Measurements from ENCODE around the gene HEY2. TPM values are rescaled to one million over a fixed set of nuclear protein-coding genes. Genes with fewer than 3 reads are reported as not detected.

HEY2 gene
- total and polyA plus RNA-seq, 2 donors (not counting 1 experiment from before 2014, with no cell fraction given): not detected

DNA sequence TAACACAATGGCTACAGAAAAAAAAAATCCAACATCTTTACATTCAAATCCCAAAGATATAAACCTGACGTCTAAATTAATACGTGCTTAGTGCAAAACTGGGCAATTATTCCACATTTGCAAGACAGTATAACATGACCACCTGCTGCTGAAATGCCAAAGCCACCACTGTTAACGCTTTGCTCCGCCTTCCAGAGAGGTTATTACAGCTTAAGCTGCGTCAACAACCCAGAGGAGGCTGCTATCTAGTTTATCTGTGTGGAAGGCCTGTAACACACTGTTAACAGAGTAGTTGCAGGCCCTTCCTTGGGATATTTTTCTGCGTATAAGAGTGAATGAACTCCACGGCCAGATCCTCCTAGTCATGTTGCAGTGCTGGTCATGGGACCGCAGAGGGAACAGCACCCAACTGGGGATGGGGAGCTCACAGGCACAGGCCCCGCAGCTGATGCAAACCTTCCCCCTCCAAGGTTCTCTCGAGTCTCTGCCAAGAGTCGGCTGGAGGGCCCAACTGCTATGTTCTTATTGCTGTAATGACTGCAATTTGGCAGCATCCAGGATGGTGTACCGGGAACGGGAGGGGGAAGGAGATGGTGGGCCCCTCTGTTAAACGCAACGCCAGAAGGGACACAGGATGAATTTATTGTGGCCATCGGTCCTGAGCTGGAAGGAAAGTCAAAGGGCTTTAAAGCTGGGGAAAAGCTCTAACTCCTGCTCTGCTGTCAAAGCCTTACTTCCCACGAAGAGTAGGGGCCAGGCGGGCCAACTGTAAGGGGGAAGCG lies 40.3 kb downstream of the HEY2 start:
- Histone ChIP-seq H3K9me3 (ENCODE audit: control insufficient read depth, insufficient read depth, low read depth, low read length) (no peaks in the 10 kb centered on the region), H3K27ac (ENCODE audit: insufficient read depth, low read length) (peak overlapping the region; percentile 85), H4K20me1 (ENCODE audit: control insufficient read depth, extremely low read depth, insufficient read depth, low read length) (no peaks in the 10 kb centered on the region), H3K27me3 (ENCODE audit: control insufficient read depth, insufficient read depth, low read length) (no peaks in the 10 kb centered on the region), H3K4me2 (ENCODE audit: extremely low read depth, insufficient read depth, low read length) (peak overlapping the region; percentile 89), H3K79me2 (ENCODE audit: control insufficient read depth, insufficient read depth, low read length) (peaks cover 11% of the 10 kb centered on the region), H3K4me1 (ENCODE audit: control insufficient read depth, extremely low read depth, insufficient read depth, low read length) (peaks cover 20% of the 10 kb centered on the region), H2AFZ (ENCODE audit: low read length) (peak overlapping the region; percentile 90), H3K9ac (ENCODE audit: insufficient read depth, low read length) (peak overlapping the region; percentile 86), H3K4me3 (replicated peaks in 1 of 4; ENCODE audit: control extremely low read depth in 1 of 4, insufficient read depth in 1 of 4, low read depth in 3 of 4, low read length in 4 of 4) (peak overlapping the region; percentile 36 to 84 (median 74)), H3K36me3 (ENCODE audit: control insufficient read depth, insufficient read depth, low read length) (no peaks in the 10 kb centered on the region)
- peak; percentile 50 to 66 for DNase-seq (ENCODE audit: low read depth in 2 of 2)
- TF ChIP-seq EZH2 (IDR thresholded peaks at IDR 0.05; ENCODE audit: low read length, missing control alignments): no peak
- TF ChIP-seq, protein P1, sequence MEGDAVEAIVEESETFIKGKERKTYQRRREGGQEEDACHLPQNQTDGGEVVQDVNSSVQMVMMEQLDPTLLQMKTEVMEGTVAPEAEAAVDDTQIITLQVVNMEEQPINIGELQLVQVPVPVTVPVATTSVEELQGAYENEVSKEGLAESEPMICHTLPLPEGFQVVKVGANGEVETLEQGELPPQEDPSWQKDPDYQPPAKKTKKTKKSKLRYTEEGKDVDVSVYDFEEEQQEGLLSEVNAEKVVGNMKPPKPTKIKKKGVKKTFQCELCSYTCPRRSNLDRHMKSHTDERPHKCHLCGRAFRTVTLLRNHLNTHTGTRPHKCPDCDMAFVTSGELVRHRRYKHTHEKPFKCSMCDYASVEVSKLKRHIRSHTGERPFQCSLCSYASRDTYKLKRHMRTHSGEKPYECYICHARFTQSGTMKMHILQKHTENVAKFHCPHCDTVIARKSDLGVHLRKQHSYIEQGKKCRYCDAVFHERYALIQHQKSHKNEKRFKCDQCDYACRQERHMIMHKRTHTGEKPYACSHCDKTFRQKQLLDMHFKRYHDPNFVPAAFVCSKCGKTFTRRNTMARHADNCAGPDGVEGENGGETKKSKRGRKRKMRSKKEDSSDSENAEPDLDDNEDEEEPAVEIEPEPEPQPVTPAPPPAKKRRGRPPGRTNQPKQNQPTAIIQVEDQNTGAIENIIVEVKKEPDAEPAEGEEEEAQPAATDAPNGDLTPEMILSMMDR (conservative IDR thresholded peaks at IDR 0.05 in 1 of 2, IDR thresholded peaks at IDR 0.05 in 1 of 2; ENCODE audit: low read depth in 1 of 2, low read length in 2 of 2): no peak

DNA sequence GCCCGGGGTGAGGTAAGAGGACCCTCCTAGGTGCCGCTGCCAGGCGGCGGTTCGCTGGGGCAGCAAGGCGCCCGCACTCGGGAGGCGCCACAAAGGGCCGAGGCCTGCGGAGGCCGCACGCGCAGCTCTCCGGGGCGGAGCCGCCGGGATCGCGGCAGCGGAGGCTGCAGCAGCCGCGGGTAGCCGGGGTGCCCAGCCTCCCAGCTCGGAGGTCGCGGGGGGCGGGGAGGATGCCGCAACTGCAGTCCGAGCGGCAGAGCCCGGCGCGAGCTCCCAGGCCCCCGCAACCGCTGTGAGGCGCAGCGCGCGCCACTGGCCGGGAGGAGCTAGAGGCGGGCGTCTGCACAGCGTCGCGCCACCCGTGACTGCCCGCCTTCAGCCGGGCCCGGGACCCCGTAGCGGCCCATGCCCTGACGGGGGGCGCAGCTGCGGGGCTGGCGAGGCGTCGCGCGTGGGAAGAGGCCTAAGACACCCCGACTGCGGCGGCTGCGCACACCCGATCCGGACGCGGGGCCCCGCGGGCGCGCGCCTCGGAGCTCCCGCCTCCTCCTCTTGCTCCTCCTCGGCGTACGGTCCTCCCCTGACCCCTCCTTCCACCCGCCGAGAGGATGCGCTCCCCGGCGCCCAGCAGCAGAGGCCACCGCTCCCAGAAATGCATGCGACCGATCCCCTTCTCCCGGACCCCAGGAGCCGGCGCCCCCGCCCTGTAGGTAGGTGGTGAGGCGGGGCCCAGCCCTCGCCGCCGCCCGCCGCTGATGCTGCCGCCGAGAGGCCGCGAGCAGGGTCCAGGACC lies 41.1 kb downstream of the HEY2 start, which contains the start of gene NCOA7:
TSS of gene NCOA7 (plus strand) at position 603 of the 793 bp plus-strand sequence. CDS start 24,395 bp downstream, outside the sequence.
- Histone ChIP-seq H3K9ac (ENCODE audit: insufficient read depth, low read length) (peak within 1 kb of the TSS; percentile 86), H2AFZ (ENCODE audit: low read length) (peak within 1 kb of the TSS; percentile 90), H3K27me3 (ENCODE audit: control insufficient read depth, insufficient read depth, low read length) (no peaks in the 10 kb centered on the region), H3K4me3 (replicated peaks in 1 of 4; ENCODE audit: control extremely low read depth in 1 of 4, insufficient read depth in 1 of 4, low read depth in 3 of 4, low read length in 4 of 4) (peak within 1 kb of the TSS; percentile 63 to 84 (median 77)), H3K36me3 (ENCODE audit: control insufficient read depth, insufficient read depth, low read length) (no peaks in the 10 kb centered on the region), H4K20me1 (ENCODE audit: control insufficient read depth, extremely low read depth, insufficient read depth, low read length) (no peaks in the 10 kb centered on the region), H3K27ac (ENCODE audit: insufficient read depth, low read length) (peak within 1 kb of the TSS; percentile 85), H3K79me2 (ENCODE audit: control insufficient read depth, insufficient read depth, low read length) (peaks cover 15% of the 10 kb centered on the region), H3K4me1 (ENCODE audit: control insufficient read depth, extremely low read depth, insufficient read depth, low read length) (peaks cover 20% of the 10 kb centered on the region), H3K4me2 (ENCODE audit: extremely low read depth, insufficient read depth, low read length) (peak within 1 kb of the TSS; percentile 91), H3K9me3 (ENCODE audit: control insufficient read depth, insufficient read depth, low read depth, low read length) (no peaks in the 10 kb centered on the region)
- peak; percentile 73 to 77 for DNase-seq (ENCODE audit: low read depth in 2 of 2)
- no peak for TF ChIP-seq EZH2 (IDR thresholded peaks at IDR 0.05; ENCODE audit: low read length, missing control alignments)
- TF ChIP-seq, protein P1 (conservative IDR thresholded peaks at IDR 0.05 in 1 of 2, IDR thresholded peaks at IDR 0.05 in 1 of 2; ENCODE audit: low read depth in 1 of 2, low read length in 2 of 2): no peak
